GM06990 (cell line): ENCODE measurements around the gene COX7C.

Experiments
- DNase-seq: peaks from one replicate; pipeline ENCODE4 v3.0.0-alpha.2; 2011; ENCODE audit not compliant: insufficient read length; ENCODE audit errors: extremely low read depth
- H3K27me3 ChIP-seq: replicated peaks from 2 replicates; pipeline ENCODE4 v1.6.0; 2011; ENCODE audit warnings: low read length; ENCODE audit not compliant: control insufficient read depth, insufficient read depth
- H3K36me3 ChIP-seq: 2 replicates; pipeline ENCODE4 v1.5.1; 2011; ENCODE audit warnings: low read length; ENCODE audit not compliant: control insufficient read depth, insufficient read depth
- H3K4me3 ChIP-seq: replicated peaks from 2 replicates; pipeline ENCODE4 v1.5.1; 2011; ENCODE audit warnings: low read depth, mild to moderate bottlenecking, control low read depth, low read length
- CTCF ChIP-seq: IDR thresholded peaks from 2 replicates; pipeline ENCODE4 v1.5.1; 2011; ENCODE audit warnings: low read length, control low read depth, mild to moderate bottlenecking, inconsistent platforms; ENCODE audit not compliant: insufficient read depth, poor library complexity, severe bottlenecking

COX7C gene

GRCh38 chr5:86596476-86596875 lies 21.3 kb upstream of the COX7C start:
- no peak for TF ChIP-seq CTCF
- H3K27me3 ChIP-seq, result no peaks in the 10 kb centered on the region
- DNase-seq, result no peak
- H3K4me3 ChIP-seq, result no peak overlapping the region
- H3K36me3 ChIP-seq, result no peaks in the 10 kb centered on the region

- Histone ChIP-seq H3K4me3 (no peak overlapping the region), H3K36me3 (no peaks in the 10 kb centered on the region), H3K27me3 (no peaks in the 10 kb centered on the region)
- TF ChIP-seq CTCF, result no peak
- no peak for DNase-seq
Observed at GRCh38 chr5:86605881-86606280, 11.9 kb upstream of the COX7C start.

- H3K4me3 ChIP-seq, result no peak overlapping the region
- H3K36me3 ChIP-seq, result no peaks in the 10 kb centered on the region
- H3K27me3 ChIP-seq, result no peaks in the 10 kb centered on the region
- no peak for DNase-seq
- no peak for TF ChIP-seq CTCF
Observed at GRCh38 chr5:86613455-86613854, 4.3 kb upstream of the COX7C start.

GRCh38 chr5:86617309-86617755 lies 409 bp upstream of the COX7C start:
- Histone ChIP-seq H3K4me3 (no peak overlapping the region), H3K36me3 (peaks cover 3% of the 10 kb centered on the region), H3K27me3 (no peaks in the 10 kb centered on the region)
- DNase-seq, result no peak
- TF ChIP-seq CTCF, result no peak

GRCh38 chr5:86623785-86624483 lies 6.2 kb downstream of the COX7C start:
- TF ChIP-seq CTCF, result no peak

GRCh38 chr5:86625148-86625547 lies 7.4 kb downstream of the COX7C start:
- H3K27me3 ChIP-seq, result no peaks in the 10 kb centered on the region
- TF ChIP-seq CTCF, result no peak
- no peak for DNase-seq
- peaks cover 3% of the 10 kb centered on the region for H3K36me3 ChIP-seq
- no peak overlapping the region for H3K4me3 ChIP-seq

More at GRCh38 chr5:86623785-86624483, 6.2 kb downstream of the COX7C start:
- no peak for DNase-seq
- H3K27me3 ChIP-seq, result no peaks in the 10 kb centered on the region
- no peak overlapping the region for H3K4me3 ChIP-seq
- peaks cover 3% of the 10 kb centered on the region for H3K36me3 ChIP-seq
